GM23338 (cell line): ENCODE results near the gene RTN4RL1. TPM values are rescaled to one million over a fixed set of nuclear protein-coding genes. Genes with fewer than 3 reads are reported as not detected.

ENCODE experiments used
- ATAC-seq: fragments of 200-7000 bp; cut with Tn5 transposase; 3 replicates; pipeline ENCODE4 v1.9.1; 2020
- DNase-seq: peaks from one replicate; pipeline ENCODE4 v3.0.0-alpha.2; 2015; ENCODE audit warnings: low spot score
- H2AFZ ChIP-seq: fragments of 200-600 bp; sonication (generic); 2 replicates; pipeline ENCODE4 v1.8.0; 2016; ENCODE audit warnings: antibody characterized with exemption, mild to moderate bottlenecking, moderate library complexity
- H3F3A ChIP-seq: fragments of 200-600 bp; sonication (generic); replicated peaks from 2 replicates; pipeline ENCODE4 v1.8.0; 2017; ENCODE audit warnings: antibody characterized with exemption, mixed run types, low read depth
- H3K27ac ChIP-seq: fragments of 200-600 bp; sonication (generic); 2 replicates; pipeline ENCODE4 v1.6.1; 2016; ENCODE audit warnings: low read depth
- H3K27me3 ChIP-seq: fragments of 200-600 bp; sonication (generic); 2 replicates; pipeline ENCODE4 v1.8.0; 2016; ENCODE audit warnings: mild to moderate bottlenecking, mixed run types, moderate library complexity; ENCODE audit not compliant: insufficient read depth
- H3K36me3 ChIP-seq: fragments of 200-600 bp; sonication (generic); 2 replicates; pipeline ENCODE4 v1.8.0; 2016; ENCODE audit warnings: mild to moderate bottlenecking; ENCODE audit not compliant: insufficient read depth
- H3K4me1 ChIP-seq: fragments of 200-600 bp; sonication (generic); 2 replicates; pipeline ENCODE4 v1.8.0; 2016; ENCODE audit warnings: mild to moderate bottlenecking, moderate library complexity; ENCODE audit not compliant: insufficient read depth
- H3K4me2 ChIP-seq: fragments of 200-600 bp; sonication (generic); 2 replicates; pipeline ENCODE4 v1.7.1; 2017; ENCODE audit warnings: mixed run types
- H3K4me3 ChIP-seq: fragments of 200-600 bp; sonication (generic); 2 replicates; pipeline ENCODE4 v1.6.1; 2016; ENCODE audit warnings: mixed run types
- H3K79me2 ChIP-seq: fragments of 200-600 bp; sonication (generic); replicated peaks from 2 replicates; pipeline ENCODE4 v1.8.0; 2017; ENCODE audit warnings: mild to moderate bottlenecking; ENCODE audit not compliant: insufficient read depth
- H3K9me2 ChIP-seq: fragments of 200-600 bp; sonication (generic); 2 replicates; pipeline ENCODE4 v1.8.0; 2017; ENCODE audit not compliant: insufficient read depth
- H4K20me1 ChIP-seq: fragments of 200-600 bp; sonication (generic); replicated peaks from 2 replicates; pipeline ENCODE4 v1.8.0; 2017; ENCODE audit warnings: mild to moderate bottlenecking; ENCODE audit not compliant: insufficient read depth
- H3K27ac Mint-ChIP-seq: 2 replicates; pipeline ENCODE4 v1.8.0; 2020; ENCODE audit warnings: inconsistent platforms, mild to moderate bottlenecking, moderate library complexity, mixed read lengths
- H3K27me3 Mint-ChIP-seq: 3 replicates; pipeline ENCODE4 v1.8.0; 2022; ENCODE audit warnings: low read depth, mild to moderate bottlenecking, moderate library complexity, mixed read lengths, inconsistent platforms; ENCODE audit not compliant: insufficient read depth, poor library complexity
- H3K36me3 Mint-ChIP-seq: 3 replicates; pipeline ENCODE4 v1.8.0; 2021; ENCODE audit warnings: low read depth, mild to moderate bottlenecking, inconsistent platforms, moderate library complexity, mixed read lengths
- H3K4me1 Mint-ChIP-seq: 3 replicates; pipeline ENCODE4 v1.8.0; 2020; ENCODE audit warnings: mild to moderate bottlenecking, inconsistent platforms, mixed read lengths
- H3K4me3 Mint-ChIP-seq: 3 replicates; pipeline ENCODE4 v1.8.0; 2021; ENCODE audit warnings: moderate library complexity, mild to moderate bottlenecking, inconsistent platforms, mixed read lengths
- H3K9me3 Mint-ChIP-seq: 3 replicates; pipeline ENCODE4 v1.8.0; 2020; ENCODE audit warnings: moderate library complexity, mild to moderate bottlenecking, inconsistent platforms, mixed read lengths
- EZH2 ChIP-seq: fragments of 200-600 bp; sonication (generic); IDR thresholded peaks from one replicate; pipeline ENCODE4 v1.8.0; 2017; ENCODE audit warnings: antibody characterized with exemption, mild to moderate bottlenecking, low read depth; ENCODE audit not compliant: unreplicated experiment
- JUNB ChIP-seq: IDR thresholded peaks from one replicate; pipeline ENCODE4 v1.6.1; 2016; ENCODE audit warnings: antibody characterized with exemption; ENCODE audit not compliant: unreplicated experiment
- NANOG ChIP-seq: IDR thresholded peaks from 2 replicates; pipeline ENCODE4 v1.6.1; 2016; ENCODE audit warnings: antibody characterized with exemption, borderline replicate concordance
- POLR2AphosphoS5 ChIP-seq: IDR thresholded peaks from 2 replicates; pipeline ENCODE4 v1.6.1; 2016; ENCODE audit warnings: antibody characterized with exemption, low read depth
- STAT1 ChIP-seq: IDR thresholded peaks from one replicate; pipeline ENCODE4 v1.6.1; 2016; ENCODE audit warnings: antibody characterized with exemption; ENCODE audit not compliant: unreplicated experiment
- ZNF114 ChIP-seq: fragments of 250-450 bp; sonication (Bioruptor Pico); IDR thresholded peaks from 2 replicates; pipeline ENCODE4 v1.5.0; 2020; ENCODE audit warnings: mild to moderate bottlenecking, moderate library complexity
- ZNF331 ChIP-seq: fragments of 250-450 bp; sonication (Bioruptor Pico); IDR thresholded peaks from 2 replicates; pipeline ENCODE4 v1.5.0; 2020; ENCODE audit warnings: low read depth, mild to moderate bottlenecking, moderate library complexity
- ZNF462 ChIP-seq: fragments of 250-450 bp; sonication (Bioruptor Pico); IDR thresholded peaks from 2 replicates; pipeline ENCODE4 v1.5.0; 2020; ENCODE audit warnings: mild to moderate bottlenecking, moderate library complexity
- polyA plus RNA-seq: library from polyadenylated mRNA; unstranded; fragments of >200 nt; fragmentation: Nextera tagmentation; extraction: Ambion mirVana; gene quantifications from 2 replicates; pipeline ENCODE4 v1.2.1, GENCODE V29; 2016
- total RNA-seq: library from RNA; depleted of rRNA; stranded (reverse); fragments of >200 nt; shearing (Covaris generic); gene quantifications from 2 replicates; pipeline ENCODE4 v1.2.3, GENCODE V29; 2014
- TF ChIP-seq, protein P1 (sequence below), 2 experiments: fragments of 200-600 bp in 1 of 2; sonication (generic) in 1 of 2; conservative IDR thresholded peaks; 2 replicates each; pipeline versions ENCODE4 v1.5.1 to v1.6.1; 2016 to 2017; ENCODE audit warnings: antibody characterized with exemption in 2 of 2, low read depth in 2 of 2, mild to moderate bottlenecking in 2 of 2, moderate library complexity in 1 of 2
- TF ChIP-seq, protein P2 (sequence below): IDR thresholded peaks from 2 replicates; pipeline ENCODE4 v1.6.1; 2016; ENCODE audit warnings: antibody characterized with exemption

RTN4RL1 gene
- total and polyA plus RNA-seq, 2 experiments from 2014 or later = 0.17 TPM; not detected in 1

GRCh38 chr17:2015314-2015713 is 9.8 kb downstream of the RTN4RL1 start:
- no peaks in the 10 kb centered on the region for H3K9me2 ChIP-seq
- DNase-seq = no peak
- no peaks in the 10 kb centered on the region for H3K36me3 Mint-ChIP-seq

More at GRCh38 chr17:2015314-2015713, 9.8 kb downstream of the RTN4RL1 start:
- ATAC-seq = no peak
- peaks cover 44% of the 10 kb centered on the region for H3K27me3 Mint-ChIP-seq
- Histone ChIP-seq H3K4me3 (no peak overlapping the region), H3K4me1 (peaks cover 13% of the 10 kb centered on the region; the same call in 1 of the 2 replicates), H4K20me1 (no peaks in the 10 kb centered on the region), H3K36me3 (no peaks in the 10 kb centered on the region), H3F3A (no peaks in the 10 kb centered on the region; the same call in 1 of the 2 replicates), H3K79me2 (no peaks in the 10 kb centered on the region), H3K27me3 (peaks cover 22% of the 10 kb centered on the region; the same call in 1 of the 2 replicates), H3K27ac (no peak overlapping the region), H2AFZ (no peak overlapping the region), H3K4me2 (no peak overlapping the region)
- H3K4me1 Mint-ChIP-seq = peaks cover 17% of the 10 kb centered on the region
- TF ChIP-seq ZNF331 (CRISPR knock-in tag) = no peak
- TF ChIP-seq ZNF462 (CRISPR knock-in tag) = no peak
- no peak for TF ChIP-seq EZH2
- TF ChIP-seq POLR2AphosphoS5 = no peak
- TF ChIP-seq NANOG = no peak
- TF ChIP-seq STAT1 = no peak
- no peak for TF ChIP-seq JUNB
- no peak for TF ChIP-seq ZNF114 (CRISPR knock-in tag)
- TF ChIP-seq, protein P1, sequence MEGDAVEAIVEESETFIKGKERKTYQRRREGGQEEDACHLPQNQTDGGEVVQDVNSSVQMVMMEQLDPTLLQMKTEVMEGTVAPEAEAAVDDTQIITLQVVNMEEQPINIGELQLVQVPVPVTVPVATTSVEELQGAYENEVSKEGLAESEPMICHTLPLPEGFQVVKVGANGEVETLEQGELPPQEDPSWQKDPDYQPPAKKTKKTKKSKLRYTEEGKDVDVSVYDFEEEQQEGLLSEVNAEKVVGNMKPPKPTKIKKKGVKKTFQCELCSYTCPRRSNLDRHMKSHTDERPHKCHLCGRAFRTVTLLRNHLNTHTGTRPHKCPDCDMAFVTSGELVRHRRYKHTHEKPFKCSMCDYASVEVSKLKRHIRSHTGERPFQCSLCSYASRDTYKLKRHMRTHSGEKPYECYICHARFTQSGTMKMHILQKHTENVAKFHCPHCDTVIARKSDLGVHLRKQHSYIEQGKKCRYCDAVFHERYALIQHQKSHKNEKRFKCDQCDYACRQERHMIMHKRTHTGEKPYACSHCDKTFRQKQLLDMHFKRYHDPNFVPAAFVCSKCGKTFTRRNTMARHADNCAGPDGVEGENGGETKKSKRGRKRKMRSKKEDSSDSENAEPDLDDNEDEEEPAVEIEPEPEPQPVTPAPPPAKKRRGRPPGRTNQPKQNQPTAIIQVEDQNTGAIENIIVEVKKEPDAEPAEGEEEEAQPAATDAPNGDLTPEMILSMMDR (conservative IDR thresholded peaks at IDR 0.05; ENCODE audit: low read depth in 2 of 2) = no peak
- TF ChIP-seq, protein P2, sequence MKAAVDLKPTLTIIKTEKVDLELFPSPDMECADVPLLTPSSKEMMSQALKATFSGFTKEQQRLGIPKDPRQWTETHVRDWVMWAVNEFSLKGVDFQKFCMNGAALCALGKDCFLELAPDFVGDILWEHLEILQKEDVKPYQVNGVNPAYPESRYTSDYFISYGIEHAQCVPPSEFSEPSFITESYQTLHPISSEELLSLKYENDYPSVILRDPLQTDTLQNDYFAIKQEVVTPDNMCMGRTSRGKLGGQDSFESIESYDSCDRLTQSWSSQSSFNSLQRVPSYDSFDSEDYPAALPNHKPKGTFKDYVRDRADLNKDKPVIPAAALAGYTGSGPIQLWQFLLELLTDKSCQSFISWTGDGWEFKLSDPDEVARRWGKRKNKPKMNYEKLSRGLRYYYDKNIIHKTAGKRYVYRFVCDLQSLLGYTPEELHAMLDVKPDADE = no peak
- H3K4me3 Mint-ChIP-seq = no peak overlapping the region
- H3K9me3 Mint-ChIP-seq = no peaks in the 10 kb centered on the region; the same call in 2 of the 3 replicates
- no peak overlapping the region for H3K27ac Mint-ChIP-seq
